ENCODE data around the gene CUX1.
A peak's percentile ranks its signal among the peaks of the same experiment; 100 is the strongest.

CUX1 gene

GRCh38 chr7:101817471-101818286 lies at the start of gene CUX1:
Gene CUX1 (plus strand): TSS chr7:101817626. CDS start chr7:101817640, 14 bp downstream.
- TF ChIP-seq CTCF (IDR thresholded peaks at IDR 0.05; ENCODE audit: low read depth, low read length, missing control alignments), result no peak
- no peak for DNase-seq (ENCODE audit: low read depth)
- peak within 1 kb of the TSS; percentile 84 for H3K4me3 ChIP-seq (ENCODE audit: low read depth, low read length)

GRCh38 chr7:101768280-101768679 lies 49.1 kb upstream of the CUX1 start:
- DNase-seq (ENCODE audit: low read depth), result no peak
- H3K4me3 ChIP-seq (ENCODE audit: low read depth, low read length), result no peak overlapping the region
- no peak for TF ChIP-seq CTCF (IDR thresholded peaks at IDR 0.05; ENCODE audit: low read depth, low read length, missing control alignments)

- DNase-seq (ENCODE audit: low read depth), result no peak
Measured at GRCh38 chr7:101770466-101770865, 47.0 kb upstream of the CUX1 start.

GRCh38 chr7:101772508-101773211 lies 44.8 kb upstream of the CUX1 start:
- DNase-seq (ENCODE audit: low read depth), result no peak
- no peak for TF ChIP-seq CTCF (IDR thresholded peaks at IDR 0.05; ENCODE audit: low read depth, low read length, missing control alignments)
- H3K4me3 ChIP-seq (ENCODE audit: low read depth, low read length), result no peak overlapping the region

More at GRCh38 chr7:101770466-101770865, 47.0 kb upstream of the CUX1 start:
- TF ChIP-seq CTCF (IDR thresholded peaks at IDR 0.05; ENCODE audit: low read depth, low read length, missing control alignments), result no peak
- H3K4me3 ChIP-seq (ENCODE audit: low read depth, low read length), result no peak overlapping the region

- no peak overlapping the region for H3K4me3 ChIP-seq (ENCODE audit: low read depth, low read length)
- TF ChIP-seq CTCF (IDR thresholded peaks at IDR 0.05; ENCODE audit: low read depth, low read length, missing control alignments), result no peak
- DNase-seq (ENCODE audit: low read depth), result no peak
Measured at GRCh38 chr7:101775181-101775580, 42.2 kb upstream of the CUX1 start.

GRCh38 chr7:101778026-101778580 lies 39.3 kb upstream of the CUX1 start:
- no peak for DNase-seq (ENCODE audit: low read depth)
- H3K4me3 ChIP-seq (ENCODE audit: low read depth, low read length), result no peak overlapping the region
- TF ChIP-seq CTCF (IDR thresholded peaks at IDR 0.05; ENCODE audit: low read depth, low read length, missing control alignments), result no peak

Measured in GM12864 (cell line).